HepG2 (cell line): ENCODE results near the gene EXOC3L4. TPM values are rescaled to one million over a fixed set of nuclear protein-coding genes. Genes with fewer than 3 reads are reported as not detected.

Experiments used
- ARNT2 ChIP-seq: sonication (generic); formaldehyde crosslinking; IDR thresholded peaks from 2 replicates; pipeline ENCODE4 v1.8.0; 2022; ENCODE audit warnings: mild to moderate bottlenecking, low read depth, missing genetic modification reagents, moderate library complexity
- DDIT3 ChIP-seq: sonication (generic); formaldehyde crosslinking; IDR thresholded peaks from 2 replicates; pipeline ENCODE4 v1.4.0; 2020; ENCODE audit warnings: mild to moderate bottlenecking, missing genetic modification reagents
- FOXA3 ChIP-seq: IDR thresholded peaks from 2 replicates; pipeline ENCODE4 v1.6.1; 2016; ENCODE audit warnings: missing genetic modification reagents, missing compliant biosample characterization
- HDAC1 ChIP-seq: sonication (generic); formaldehyde crosslinking; IDR thresholded peaks from 2 replicates; pipeline ENCODE4 v1.5.1; 2020; ENCODE audit warnings: mild to moderate bottlenecking, missing genetic modification reagents
- KAT8 ChIP-seq: IDR thresholded peaks from 2 replicates; pipeline ENCODE4 v1.6.1; 2016; ENCODE audit warnings: missing genetic modification reagents, missing compliant biosample characterization
- MYC ChIP-seq: sonication (generic); formaldehyde crosslinking; IDR thresholded peaks from 2 replicates; pipeline ENCODE4 v1.9.0; 2021; ENCODE audit warnings: missing genetic modification reagents, borderline replicate concordance
- PCBP1 ChIP-seq: fragments of 200-400 bp; formaldehyde crosslinking; IDR thresholded peaks from 2 replicates; pipeline ENCODE4 v1.6.1; 2017; ENCODE audit warnings: mild to moderate bottlenecking, low read depth, low read length, borderline replicate concordance
- POLR2A ChIP-seq, 2 experiments: IDR thresholded peaks; 2 replicates each; pipeline ENCODE4 v1.6.1; 2011; ENCODE audit warnings: low read depth in 2 of 2, low read length in 2 of 2, mild to moderate bottlenecking in 1 of 2, moderate library complexity in 1 of 2; ENCODE audit not compliant: insufficient read depth in 1 of 2
- SKI ChIP-seq: fragments of 450-650 bp; IDR thresholded peaks from one replicate; pipeline ENCODE4 v1.6.1; 2018; ENCODE audit warnings: mild to moderate bottlenecking; ENCODE audit not compliant: partially characterized antibody
- SRY ChIP-seq: sonication (generic); formaldehyde crosslinking; IDR thresholded peaks from 2 replicates; pipeline ENCODE4 v1.8.0; 2022; ENCODE audit warnings: mild to moderate bottlenecking, missing genetic modification reagents
- TFDP1 ChIP-seq: IDR thresholded peaks from 2 replicates; pipeline ENCODE4 v1.6.1; 2016; ENCODE audit warnings: missing compliant biosample characterization, missing genetic modification reagents, borderline replicate concordance
- ZFP41 ChIP-seq: sonication (generic); formaldehyde crosslinking; IDR thresholded peaks from 2 replicates; pipeline ENCODE4 v1.4.0; 2020; ENCODE audit warnings: mild to moderate bottlenecking, missing genetic modification reagents, borderline replicate concordance
- ZNF530 ChIP-seq: sonication (generic); formaldehyde crosslinking; IDR thresholded peaks from 2 replicates; pipeline ENCODE4 v1.5.0; 2020; ENCODE audit warnings: low read depth, mild to moderate bottlenecking, missing genetic modification reagents
- ZNF687 ChIP-seq: sonication (generic); formaldehyde crosslinking; IDR thresholded peaks from 2 replicates; pipeline ENCODE4 v1.5.1; 2020; ENCODE audit warnings: mild to moderate bottlenecking, missing genetic modification reagents, moderate library complexity
- ZNF724P ChIP-seq: sonication (generic); formaldehyde crosslinking; IDR thresholded peaks from 2 replicates; pipeline ENCODE4 v1.8.0; 2022; ENCODE audit warnings: missing genetic modification reagents, borderline replicate concordance
- ZNF883 ChIP-seq: sonication (generic); formaldehyde crosslinking; IDR thresholded peaks from 2 replicates; pipeline ENCODE4 v1.5.1; 2020; ENCODE audit warnings: mild to moderate bottlenecking, missing genetic modification reagents; ENCODE audit errors: not compliant biosample characterization
- polyA plus RNA-seq, 8 experiments: library from polyadenylated mRNA; depleted of rRNA in 3 of 8; stranded (reverse) in 7 of 8; unstranded in 1 of 8; fragments of >200 nt; fragmentation: Illumina TruSeq in 4 of 8; extraction: Trizol in 4 of 8; gene quantifications; 2 replicates each; pipeline versions ENCODE4 v1.2.1 to v1.2.3, GENCODE V29; 2011 to 2016; ENCODE audit warnings: low read depth in 4 of 8, missing spikeins in 1 of 8, mixed read lengths in 1 of 8; ENCODE audit not compliant: insufficient read depth in 1 of 8
- total RNA-seq, 5 experiments: library from RNA; depleted of rRNA; stranded (reverse); fragments of >200 nt; fragmentation: Illumina TruSeq; extraction: Trizol; gene quantifications; 2 replicates each; pipeline ENCODE4 v1.2.3, GENCODE V29; 2016; ENCODE audit warnings: low read depth in 1 of 5
- TF ChIP-seq, protein P1 (sequence below): sonication (generic); formaldehyde crosslinking; conservative IDR thresholded peaks from 2 replicates; pipeline ENCODE4 v1.4.0; 2020; ENCODE audit warnings: missing genetic modification reagents
- TF ChIP-seq, protein P2 (sequence below), 2 experiments: IDR thresholded peaks; 2 replicates each; pipeline ENCODE4 v1.6.1; 2011 to 2012; ENCODE audit warnings: low read length in 2 of 2, borderline replicate concordance in 1 of 2, low read depth in 1 of 2, mild to moderate bottlenecking in 1 of 2, moderate library complexity in 1 of 2

The EXOC3L4 gene
- total and polyA plus RNA-seq, 2 of the 13 experiments (the other 11 are each of a cell fraction or from before 2014, with no cell fraction given), result 11.8 to 27.0 TPM

- TF ChIP-seq SRY (CRISPR knock-in tag) (peak; percentile 44; the same call in 1 of the 2 replicates), HDAC1 (CRISPR knock-in tag) (peak; percentile 62), DDIT3 (CRISPR knock-in tag) (no peak), ZNF687 (CRISPR knock-in tag) (peak; percentile 90), FOXA3 (CRISPR knock-in tag) (no peak), ZNF883 (CRISPR knock-in tag) (peak; percentile 32), TFDP1 (CRISPR knock-in tag) (peak; percentile 42; the same call in 1 of the 2 replicates), ARNT2 (CRISPR knock-in tag) (0 out of 2 replicates have a peak, but pooled peaks have one; percentile 52), POLR2A (IDR thresholded peaks at IDR 0.05; ENCODE audit: insufficient read depth in 1 of 2, low read depth in 2 of 2, low read length in 2 of 2) (peak in 1 of 2 experiments; percentile 49; a peak in 1 of 4 replicates), ZNF724P (no peak), ZNF530 (CRISPR knock-in tag) (no peak), MYC (CRISPR knock-in tag) (peak; percentile 46; the same call in 1 of the 2 replicates), PCBP1 (no peak), SKI (no peak), KAT8 (CRISPR knock-in tag) (0 out of 2 replicates have a peak, but pooled peaks have one; percentile 36), ZFP41 (0 out of 2 replicates have a peak, but pooled peaks have one; percentile 51)
- TF ChIP-seq, protein P1, sequence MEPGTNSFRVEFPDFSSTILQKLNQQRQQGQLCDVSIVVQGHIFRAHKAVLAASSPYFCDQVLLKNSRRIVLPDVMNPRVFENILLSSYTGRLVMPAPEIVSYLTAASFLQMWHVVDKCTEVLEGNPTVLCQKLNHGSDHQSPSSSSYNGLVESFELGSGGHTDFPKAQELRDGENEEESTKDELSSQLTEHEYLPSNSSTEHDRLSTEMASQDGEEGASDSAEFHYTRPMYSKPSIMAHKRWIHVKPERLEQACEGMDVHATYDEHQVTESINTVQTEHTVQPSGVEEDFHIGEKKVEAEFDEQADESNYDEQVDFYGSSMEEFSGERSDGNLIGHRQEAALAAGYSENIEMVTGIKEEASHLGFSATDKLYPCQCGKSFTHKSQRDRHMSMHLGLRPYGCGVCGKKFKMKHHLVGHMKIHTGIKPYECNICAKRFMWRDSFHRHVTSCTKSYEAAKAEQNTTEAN (CRISPR knock-in tag), result 0 out of 2 replicates have a peak, but pooled peaks have one; percentile 15
- TF ChIP-seq, protein P2, sequence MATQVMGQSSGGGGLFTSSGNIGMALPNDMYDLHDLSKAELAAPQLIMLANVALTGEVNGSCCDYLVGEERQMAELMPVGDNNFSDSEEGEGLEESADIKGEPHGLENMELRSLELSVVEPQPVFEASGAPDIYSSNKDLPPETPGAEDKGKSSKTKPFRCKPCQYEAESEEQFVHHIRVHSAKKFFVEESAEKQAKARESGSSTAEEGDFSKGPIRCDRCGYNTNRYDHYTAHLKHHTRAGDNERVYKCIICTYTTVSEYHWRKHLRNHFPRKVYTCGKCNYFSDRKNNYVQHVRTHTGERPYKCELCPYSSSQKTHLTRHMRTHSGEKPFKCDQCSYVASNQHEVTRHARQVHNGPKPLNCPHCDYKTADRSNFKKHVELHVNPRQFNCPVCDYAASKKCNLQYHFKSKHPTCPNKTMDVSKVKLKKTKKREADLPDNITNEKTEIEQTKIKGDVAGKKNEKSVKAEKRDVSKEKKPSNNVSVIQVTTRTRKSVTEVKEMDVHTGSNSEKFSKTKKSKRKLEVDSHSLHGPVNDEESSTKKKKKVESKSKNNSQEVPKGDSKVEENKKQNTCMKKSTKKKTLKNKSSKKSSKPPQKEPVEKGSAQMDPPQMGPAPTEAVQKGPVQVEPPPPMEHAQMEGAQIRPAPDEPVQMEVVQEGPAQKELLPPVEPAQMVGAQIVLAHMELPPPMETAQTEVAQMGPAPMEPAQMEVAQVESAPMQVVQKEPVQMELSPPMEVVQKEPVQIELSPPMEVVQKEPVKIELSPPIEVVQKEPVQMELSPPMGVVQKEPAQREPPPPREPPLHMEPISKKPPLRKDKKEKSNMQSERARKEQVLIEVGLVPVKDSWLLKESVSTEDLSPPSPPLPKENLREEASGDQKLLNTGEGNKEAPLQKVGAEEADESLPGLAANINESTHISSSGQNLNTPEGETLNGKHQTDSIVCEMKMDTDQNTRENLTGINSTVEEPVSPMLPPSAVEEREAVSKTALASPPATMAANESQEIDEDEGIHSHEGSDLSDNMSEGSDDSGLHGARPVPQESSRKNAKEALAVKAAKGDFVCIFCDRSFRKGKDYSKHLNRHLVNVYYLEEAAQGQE (IDR thresholded peaks at IDR 0.05; ENCODE audit: borderline replicate concordance in 1 of 2, low read depth in 1 of 2, low read length in 2 of 2), result no peak
Measured at GRCh38 chr14:103057372-103058163, 37.0 kb upstream of the EXOC3L4 start, which contains the start of gene CDC42BPB (continued).
